SK-N-SH (cell line): ENCODE data around the gene KRTAP3-1.

ENCODE experiments used
- ELF1 ChIP-seq: IDR thresholded peaks from 2 replicates; pipeline ENCODE4 v1.4.0; 2012
- GATA2 ChIP-seq: sonication (generic); formaldehyde crosslinking; IDR thresholded peaks from 2 replicates; pipeline ENCODE4 v1.5.0; 2020; ENCODE audit warnings: mild to moderate bottlenecking, missing genetic modification reagents
- MXI1 ChIP-seq: IDR thresholded peaks from 2 replicates; pipeline ENCODE4 v1.6.1; 2012; ENCODE audit warnings: mild to moderate bottlenecking, low read depth, low read length, improper control_type of control experiment
- NRF1 ChIP-seq: IDR thresholded peaks from 2 replicates; pipeline ENCODE4 v1.6.1; 2012; ENCODE audit warnings: low read depth, mild to moderate bottlenecking, low read length
- POLR2AphosphoS5 ChIP-seq: IDR thresholded peaks from 2 replicates; pipeline ENCODE4 v1.6.1; 2012; ENCODE audit warnings: low read depth, low read length
- RAD21 ChIP-seq: IDR thresholded peaks from 2 replicates; pipeline ENCODE4 v1.6.1; 2012; ENCODE audit warnings: mild to moderate bottlenecking, low read length
- RFX5 ChIP-seq: IDR thresholded peaks from 2 replicates; pipeline ENCODE4 v1.6.1; 2012; ENCODE audit warnings: mild to moderate bottlenecking, improper control_type of control experiment, low read length
- SIN3A ChIP-seq: IDR thresholded peaks from 2 replicates; pipeline ENCODE4 v1.6.1; 2012; ENCODE audit warnings: low read depth, mild to moderate bottlenecking, low read length, moderate library complexity, borderline replicate concordance
- TF ChIP-seq, protein P1 (sequence below): fragments of 200-600 bp; sonication (generic); IDR thresholded peaks from 2 replicates; pipeline ENCODE4 v1.6.1; 2017; ENCODE audit warnings: antibody characterized with exemption, mild to moderate bottlenecking, moderate library complexity
- TF ChIP-seq, protein P2 (sequence below): fragments of 150-350 bp; IDR thresholded peaks from 2 replicates; pipeline ENCODE4 v1.6.1; 2017; ENCODE audit warnings: antibody characterized with exemption, low read length, low read depth, borderline replicate concordance
- TF ChIP-seq, protein P3 (sequence below): IDR thresholded peaks from 2 replicates; pipeline ENCODE4 v1.4.0; 2012; ENCODE audit warnings: low read depth, borderline replicate concordance
- TF ChIP-seq, protein P4 (sequence below): IDR thresholded peaks from 2 replicates; pipeline ENCODE4; 2012

DNA sequence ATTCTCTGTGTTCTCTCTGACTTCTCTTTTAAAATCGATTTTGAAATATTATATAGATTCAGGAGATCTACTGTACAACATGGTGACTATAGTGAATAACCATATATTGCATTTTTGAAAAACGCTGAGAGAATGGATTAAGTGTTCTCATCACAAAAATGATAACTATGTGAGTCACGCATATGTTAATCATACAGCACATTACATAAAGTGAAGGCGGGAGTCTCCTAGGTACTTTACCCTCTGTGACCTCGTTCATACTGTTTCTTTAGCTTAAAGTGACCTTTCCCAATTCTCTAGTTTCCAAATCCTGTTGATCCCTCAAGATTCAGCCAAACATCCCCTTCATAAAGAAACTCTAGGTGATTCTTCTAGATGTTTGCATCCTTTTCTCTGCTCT is 6.1 kb downstream of the KRTAP3-1 start:
- TF ChIP-seq, protein P1, sequence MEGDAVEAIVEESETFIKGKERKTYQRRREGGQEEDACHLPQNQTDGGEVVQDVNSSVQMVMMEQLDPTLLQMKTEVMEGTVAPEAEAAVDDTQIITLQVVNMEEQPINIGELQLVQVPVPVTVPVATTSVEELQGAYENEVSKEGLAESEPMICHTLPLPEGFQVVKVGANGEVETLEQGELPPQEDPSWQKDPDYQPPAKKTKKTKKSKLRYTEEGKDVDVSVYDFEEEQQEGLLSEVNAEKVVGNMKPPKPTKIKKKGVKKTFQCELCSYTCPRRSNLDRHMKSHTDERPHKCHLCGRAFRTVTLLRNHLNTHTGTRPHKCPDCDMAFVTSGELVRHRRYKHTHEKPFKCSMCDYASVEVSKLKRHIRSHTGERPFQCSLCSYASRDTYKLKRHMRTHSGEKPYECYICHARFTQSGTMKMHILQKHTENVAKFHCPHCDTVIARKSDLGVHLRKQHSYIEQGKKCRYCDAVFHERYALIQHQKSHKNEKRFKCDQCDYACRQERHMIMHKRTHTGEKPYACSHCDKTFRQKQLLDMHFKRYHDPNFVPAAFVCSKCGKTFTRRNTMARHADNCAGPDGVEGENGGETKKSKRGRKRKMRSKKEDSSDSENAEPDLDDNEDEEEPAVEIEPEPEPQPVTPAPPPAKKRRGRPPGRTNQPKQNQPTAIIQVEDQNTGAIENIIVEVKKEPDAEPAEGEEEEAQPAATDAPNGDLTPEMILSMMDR: no peak
- TF ChIP-seq, protein P2, sequence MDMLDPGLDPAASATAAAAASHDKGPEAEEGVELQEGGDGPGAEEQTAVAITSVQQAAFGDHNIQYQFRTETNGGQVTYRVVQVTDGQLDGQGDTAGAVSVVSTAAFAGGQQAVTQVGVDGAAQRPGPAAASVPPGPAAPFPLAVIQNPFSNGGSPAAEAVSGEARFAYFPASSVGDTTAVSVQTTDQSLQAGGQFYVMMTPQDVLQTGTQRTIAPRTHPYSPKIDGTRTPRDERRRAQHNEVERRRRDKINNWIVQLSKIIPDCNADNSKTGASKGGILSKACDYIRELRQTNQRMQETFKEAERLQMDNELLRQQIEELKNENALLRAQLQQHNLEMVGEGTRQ: no peak
- TF ChIP-seq POLR2AphosphoS5 (no peak), RAD21 (no peak), GATA2 (CRISPR knock-in tag) (no peak), ELF1 (no peak), SIN3A (no peak), NRF1 (no peak), MXI1 (no peak), RFX5 (no peak)
- TF ChIP-seq, protein P3, sequence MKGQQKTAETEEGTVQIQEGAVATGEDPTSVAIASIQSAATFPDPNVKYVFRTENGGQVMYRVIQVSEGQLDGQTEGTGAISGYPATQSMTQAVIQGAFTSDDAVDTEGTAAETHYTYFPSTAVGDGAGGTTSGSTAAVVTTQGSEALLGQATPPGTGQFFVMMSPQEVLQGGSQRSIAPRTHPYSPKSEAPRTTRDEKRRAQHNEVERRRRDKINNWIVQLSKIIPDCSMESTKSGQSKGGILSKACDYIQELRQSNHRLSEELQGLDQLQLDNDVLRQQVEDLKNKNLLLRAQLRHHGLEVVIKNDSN: no peak
- TF ChIP-seq, protein P4, sequence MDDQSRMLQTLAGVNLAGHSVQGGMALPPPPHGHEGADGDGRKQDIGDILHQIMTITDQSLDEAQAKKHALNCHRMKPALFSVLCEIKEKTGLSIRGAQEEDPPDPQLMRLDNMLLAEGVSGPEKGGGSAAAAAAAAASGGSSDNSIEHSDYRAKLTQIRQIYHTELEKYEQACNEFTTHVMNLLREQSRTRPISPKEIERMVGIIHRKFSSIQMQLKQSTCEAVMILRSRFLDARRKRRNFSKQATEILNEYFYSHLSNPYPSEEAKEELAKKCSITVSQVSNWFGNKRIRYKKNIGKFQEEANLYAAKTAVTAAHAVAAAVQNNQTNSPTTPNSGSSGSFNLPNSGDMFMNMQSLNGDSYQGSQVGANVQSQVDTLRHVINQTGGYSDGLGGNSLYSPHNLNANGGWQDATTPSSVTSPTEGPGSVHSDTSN: no peak
